K562 (cell line): ENCODE measurements around the gene ITGAD. TPM values are rescaled to one million over a fixed set of nuclear protein-coding genes. Genes with fewer than 3 reads are reported as not detected.

Experiments used
- BCOR ChIP-seq: fragments of 450-650 bp; IDR thresholded peaks from 2 replicates; pipeline ENCODE4 v1.6.1; 2016
- CBFB ChIP-seq: sonication (generic); formaldehyde crosslinking; IDR thresholded peaks from 2 replicates; pipeline ENCODE4 v1.4.0; 2020; ENCODE audit warnings: mild to moderate bottlenecking, missing genetic modification reagents
- CREBBP ChIP-seq: IDR thresholded peaks from one replicate; pipeline ENCODE4 v1.6.1; 2012; ENCODE audit warnings: low read depth, mild to moderate bottlenecking, control low read depth, inconsistent platforms, low read length
- TAF15 ChIP-seq: fragments of 200-400 bp; formaldehyde crosslinking; IDR thresholded peaks from 2 replicates; pipeline ENCODE4 v1.6.1; 2017; ENCODE audit warnings: mild to moderate bottlenecking, low read depth, low read length, moderate library complexity
- YY1 ChIP-seq, 3 experiments: IDR thresholded peaks; 2 replicates each; pipeline ENCODE4 v1.6.1; 2011; ENCODE audit warnings: low read length in 2 of 3, mild to moderate bottlenecking in 2 of 3, moderate library complexity in 2 of 3, borderline replicate concordance in 1 of 3, control low read depth in 1 of 3, low read depth in 1 of 3; ENCODE audit not compliant: insufficient read depth in 3 of 3, insufficient replicate concordance in 2 of 3, control insufficient read depth in 1 of 3, insufficient read length in 1 of 3; ENCODE audit errors: extremely low read depth in 1 of 3
- ZC3H8 ChIP-seq: fragments of 450-650 bp; IDR thresholded peaks from 2 replicates; pipeline ENCODE4 v1.6.1; 2017
- polyA plus RNA-seq, 8 experiments: library from polyadenylated mRNA; depleted of rRNA in 4 of 8; stranded (reverse) in 5 of 8; unstranded in 3 of 8; fragments of >200 nt; fragmentation: Nextera tagmentation in 2 of 8; fragmentation: Illumina TruSeq in 1 of 8; extraction: Ambion mirVana in 2 of 8; extraction: Trizol in 1 of 8; gene quantifications; 2 replicates each; pipeline versions ENCODE4 v1.2.1 to v1.2.3, GENCODE V29; 2011 to 2014; ENCODE audit warnings: inconsistent platforms in 1 of 8, missing spikeins in 1 of 8
- total RNA-seq, 7 experiments: library from RNA; depleted of rRNA in 6 of 7; stranded (reverse); fragments of >200 nt in 6 of 7; fragmentation: Illumina TruSeq in 2 of 7; extraction: Trizol in 2 of 7; gene quantifications; 2 replicates each; pipeline versions ENCODE4 v1.2.1 to v1.2.3, GENCODE V29; 2011 to 2021; ENCODE audit warnings: low replicate concordance in 1 of 7
- TF ChIP-seq, protein P1 (sequence below): sonication (generic); formaldehyde crosslinking; IDR thresholded peaks from 2 replicates; pipeline ENCODE4 v1.8.0; 2022; ENCODE audit warnings: mild to moderate bottlenecking, missing genetic modification reagents
- TF ChIP-seq, protein P2 (sequence below), 3 experiments: fragments of 200-800 bp in 1 of 3; fragments of 250-450 bp in 1 of 3; fragments of 450-650 bp in 1 of 3; sonication (Bioruptor Pico) in 1 of 3; sonication (Bioruptor generic) in 1 of 3; formaldehyde crosslinking in 1 of 3; IDR thresholded peaks; 2 replicates each; pipeline versions ENCODE4 v1.6.1 to v1.8.0; 2016 to 2022; ENCODE audit warnings: mild to moderate bottlenecking in 2 of 3, missing genetic modification characterization in 2 of 3, missing compliant biosample characterization in 1 of 3, moderate library complexity in 1 of 3
- TF ChIP-seq, protein P3 (sequence below), 2 experiments: fragments of 200-800 bp in 1 of 2; sonication (Bioruptor generic) in 1 of 2; sonication (generic) in 1 of 2; formaldehyde crosslinking in 1 of 2; IDR thresholded peaks in 1 of 2; conservative IDR thresholded peaks in 1 of 2; 2 replicates each; pipeline versions ENCODE4 v1.5.0 to v1.6.1; 2016 to 2020; ENCODE audit warnings: missing compliant biosample characterization in 1 of 2, missing genetic modification characterization in 1 of 2, missing genetic modification reagents in 1 of 2
- TF ChIP-seq, protein P4 (sequence below), 3 experiments: IDR thresholded peaks in 2 of 3; conservative IDR thresholded peaks in 1 of 3; 2 replicates each; pipeline ENCODE4 v1.5.1; 2011 to 2012; ENCODE audit warnings: low read length in 3 of 3, mild to moderate bottlenecking in 3 of 3, control low read depth in 2 of 3, improper control_type of control experiment in 1 of 3, inconsistent platforms in 1 of 3, low read depth in 1 of 3, mixed read lengths in 1 of 3, moderate library complexity in 1 of 3; ENCODE audit not compliant: insufficient read depth in 2 of 3
- TF ChIP-seq, protein P5 (sequence below): fragments of 450-650 bp; formaldehyde crosslinking; IDR thresholded peaks from 2 replicates; pipeline ENCODE4 v1.4.0; 2020; ENCODE audit warnings: mild to moderate bottlenecking, moderate library complexity
- TF ChIP-seq, protein P6 (sequence below): fragments of 200-800 bp; sonication (Bioruptor generic); IDR thresholded peaks from 2 replicates; pipeline ENCODE4 v1.6.1; 2017; ENCODE audit warnings: missing genetic modification characterization, missing compliant biosample characterization

ITGAD gene
- total and polyA plus RNA-seq, 9 of the 15 experiments (the other 6 are each of a cell fraction or from before 2014, with no cell fraction given) = not detected

DNA sequence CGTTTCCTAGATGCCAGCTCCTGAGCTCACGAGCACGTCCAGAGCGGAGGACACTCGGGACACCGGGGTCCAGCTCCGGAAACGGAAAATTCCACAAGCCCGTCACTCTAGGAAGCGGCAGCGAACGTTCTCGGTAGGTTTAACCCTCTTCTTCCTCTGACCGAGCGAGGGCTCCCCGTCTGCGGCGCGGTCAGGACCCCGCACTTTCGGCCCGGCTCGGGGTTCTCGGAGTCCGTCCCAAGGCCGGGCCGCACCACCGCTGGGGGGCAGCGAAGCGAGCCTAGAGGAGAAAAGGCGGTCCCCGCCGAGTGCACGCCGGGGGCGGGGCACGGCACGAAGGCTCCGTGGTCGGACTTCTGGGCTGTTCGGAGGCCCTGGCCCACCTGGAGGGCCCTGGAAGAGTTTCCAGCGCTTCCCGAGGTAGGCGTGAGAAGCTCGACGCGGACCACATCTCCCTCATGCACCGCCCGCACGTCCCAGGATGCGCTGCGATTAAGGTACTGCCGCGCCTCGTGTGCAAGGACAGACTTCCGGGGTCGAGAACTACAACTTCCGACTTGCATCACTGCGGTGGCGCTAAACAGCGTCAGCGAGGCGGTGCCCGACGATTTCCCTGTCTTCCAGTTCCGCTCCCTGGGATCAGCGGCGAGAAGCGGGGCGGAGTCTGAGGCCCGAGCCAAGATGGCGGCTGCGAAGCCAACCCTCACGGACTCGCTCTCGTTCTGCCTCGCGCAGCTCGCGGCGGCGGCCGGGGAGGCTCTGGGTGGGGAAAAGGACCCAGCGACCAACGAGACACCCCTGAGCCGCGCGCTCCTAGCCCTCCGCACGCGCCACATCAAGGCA, 65.9 kb downstream of the ITGAD start, which contains the start of gene ARMC5 (continued):
- TF ChIP-seq TAF15 = no peak
- TF ChIP-seq YY1 (IDR thresholded peaks at IDR 0.05; ENCODE audit: borderline replicate concordance in 1 of 3, control insufficient read depth in 1 of 3, extremely low read depth in 1 of 3, insufficient read depth in 3 of 3, insufficient read length in 1 of 3, insufficient replicate concordance in 2 of 3, low read depth in 1 of 3, low read length in 2 of 3) = peak; percentile 93 to 97 (median 96)
- TF ChIP-seq, protein P1, sequence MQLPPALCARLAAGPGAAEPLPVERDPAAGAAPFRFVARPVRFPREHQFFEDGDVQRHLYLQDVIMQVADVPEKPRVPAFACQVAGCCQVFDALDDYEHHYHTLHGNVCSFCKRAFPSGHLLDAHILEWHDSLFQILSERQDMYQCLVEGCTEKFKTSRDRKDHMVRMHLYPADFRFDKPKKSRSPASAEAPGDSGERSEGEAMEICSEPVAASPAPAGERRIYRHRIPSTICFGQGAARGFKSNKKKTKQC = 0 out of 2 replicates have a peak, but pooled peaks have one; percentile 20
- TF ChIP-seq, protein P2, sequence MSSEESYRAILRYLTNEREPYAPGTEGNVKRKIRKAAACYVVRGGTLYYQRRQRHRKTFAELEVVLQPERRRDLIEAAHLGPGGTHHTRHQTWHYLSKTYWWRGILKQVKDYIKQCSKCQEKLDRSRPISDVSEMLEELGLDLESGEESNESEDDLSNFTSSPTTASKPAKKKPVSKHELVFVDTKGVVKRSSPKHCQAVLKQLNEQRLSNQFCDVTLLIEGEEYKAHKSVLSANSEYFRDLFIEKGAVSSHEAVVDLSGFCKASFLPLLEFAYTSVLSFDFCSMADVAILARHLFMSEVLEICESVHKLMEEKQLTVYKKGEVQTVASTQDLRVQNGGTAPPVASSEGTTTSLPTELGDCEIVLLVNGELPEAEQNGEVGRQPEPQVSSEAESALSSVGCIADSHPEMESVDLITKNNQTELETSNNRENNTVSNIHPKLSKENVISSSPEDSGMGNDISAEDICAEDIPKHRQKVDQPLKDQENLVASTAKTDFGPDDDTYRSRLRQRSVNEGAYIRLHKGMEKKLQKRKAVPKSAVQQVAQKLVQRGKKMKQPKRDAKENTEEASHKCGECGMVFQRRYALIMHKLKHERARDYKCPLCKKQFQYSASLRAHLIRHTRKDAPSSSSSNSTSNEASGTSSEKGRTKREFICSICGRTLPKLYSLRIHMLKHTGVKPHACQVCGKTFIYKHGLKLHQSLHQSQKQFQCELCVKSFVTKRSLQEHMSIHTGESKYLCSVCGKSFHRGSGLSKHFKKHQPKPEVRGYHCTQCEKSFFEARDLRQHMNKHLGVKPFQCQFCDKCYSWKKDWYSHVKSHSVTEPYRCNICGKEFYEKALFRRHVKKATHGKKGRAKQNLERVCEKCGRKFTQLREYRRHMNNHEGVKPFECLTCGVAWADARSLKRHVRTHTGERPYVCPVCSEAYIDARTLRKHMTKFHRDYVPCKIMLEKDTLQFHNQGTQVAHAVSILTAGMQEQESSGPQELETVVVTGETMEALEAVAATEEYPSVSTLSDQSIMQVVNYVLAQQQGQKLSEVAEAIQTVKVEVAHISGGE (CRISPR knock-in tag; IDR thresholded peaks at IDR 0.05) = peak in 1 of 3 experiments; percentile 83; a peak in 2 of 6 replicates
- 0 out of 2 replicates have a peak, but pooled peaks have one; percentile 85 for TF ChIP-seq CBFB (CRISPR knock-in tag)
- TF ChIP-seq, protein P3, sequence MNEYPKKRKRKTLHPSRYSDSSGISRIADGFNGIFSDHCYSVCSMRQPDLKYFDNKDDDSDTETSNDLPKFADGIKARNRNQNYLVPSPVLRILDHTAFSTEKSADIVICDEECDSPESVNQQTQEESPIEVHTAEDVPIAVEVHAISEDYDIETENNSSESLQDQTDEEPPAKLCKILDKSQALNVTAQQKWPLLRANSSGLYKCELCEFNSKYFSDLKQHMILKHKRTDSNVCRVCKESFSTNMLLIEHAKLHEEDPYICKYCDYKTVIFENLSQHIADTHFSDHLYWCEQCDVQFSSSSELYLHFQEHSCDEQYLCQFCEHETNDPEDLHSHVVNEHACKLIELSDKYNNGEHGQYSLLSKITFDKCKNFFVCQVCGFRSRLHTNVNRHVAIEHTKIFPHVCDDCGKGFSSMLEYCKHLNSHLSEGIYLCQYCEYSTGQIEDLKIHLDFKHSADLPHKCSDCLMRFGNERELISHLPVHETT (CRISPR knock-in tag; conservative IDR thresholded peaks at IDR 0.05 in 1 of 2, IDR thresholded peaks at IDR 0.05 in 1 of 2) = peak in 1 of 2 experiments; percentile 83; a peak in 2 of 4 replicates
- no peak for TF ChIP-seq CREBBP
- no peak for TF ChIP-seq ZC3H8
- TF ChIP-seq, protein P4, sequence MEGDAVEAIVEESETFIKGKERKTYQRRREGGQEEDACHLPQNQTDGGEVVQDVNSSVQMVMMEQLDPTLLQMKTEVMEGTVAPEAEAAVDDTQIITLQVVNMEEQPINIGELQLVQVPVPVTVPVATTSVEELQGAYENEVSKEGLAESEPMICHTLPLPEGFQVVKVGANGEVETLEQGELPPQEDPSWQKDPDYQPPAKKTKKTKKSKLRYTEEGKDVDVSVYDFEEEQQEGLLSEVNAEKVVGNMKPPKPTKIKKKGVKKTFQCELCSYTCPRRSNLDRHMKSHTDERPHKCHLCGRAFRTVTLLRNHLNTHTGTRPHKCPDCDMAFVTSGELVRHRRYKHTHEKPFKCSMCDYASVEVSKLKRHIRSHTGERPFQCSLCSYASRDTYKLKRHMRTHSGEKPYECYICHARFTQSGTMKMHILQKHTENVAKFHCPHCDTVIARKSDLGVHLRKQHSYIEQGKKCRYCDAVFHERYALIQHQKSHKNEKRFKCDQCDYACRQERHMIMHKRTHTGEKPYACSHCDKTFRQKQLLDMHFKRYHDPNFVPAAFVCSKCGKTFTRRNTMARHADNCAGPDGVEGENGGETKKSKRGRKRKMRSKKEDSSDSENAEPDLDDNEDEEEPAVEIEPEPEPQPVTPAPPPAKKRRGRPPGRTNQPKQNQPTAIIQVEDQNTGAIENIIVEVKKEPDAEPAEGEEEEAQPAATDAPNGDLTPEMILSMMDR (IDR thresholded peaks at IDR 0.05 in 2 of 3, conservative IDR thresholded peaks at IDR 0.05 in 1 of 3; ENCODE audit: insufficient read depth in 2 of 3, low read depth in 1 of 3, low read length in 3 of 3) = peak; percentile 71 to 80 (median 79)
- TF ChIP-seq, protein P5, sequence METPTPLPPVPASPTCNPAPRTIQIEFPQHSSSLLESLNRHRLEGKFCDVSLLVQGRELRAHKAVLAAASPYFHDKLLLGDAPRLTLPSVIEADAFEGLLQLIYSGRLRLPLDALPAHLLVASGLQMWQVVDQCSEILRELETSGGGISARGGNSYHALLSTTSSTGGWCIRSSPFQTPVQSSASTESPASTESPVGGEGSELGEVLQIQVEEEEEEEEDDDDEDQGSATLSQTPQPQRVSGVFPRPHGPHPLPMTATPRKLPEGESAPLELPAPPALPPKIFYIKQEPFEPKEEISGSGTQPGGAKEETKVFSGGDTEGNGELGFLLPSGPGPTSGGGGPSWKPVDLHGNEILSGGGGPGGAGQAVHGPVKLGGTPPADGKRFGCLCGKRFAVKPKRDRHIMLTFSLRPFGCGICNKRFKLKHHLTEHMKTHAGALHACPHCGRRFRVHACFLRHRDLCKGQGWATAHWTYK (CRISPR knock-in tag) = peak; percentile 74
- TF ChIP-seq, protein P6, sequence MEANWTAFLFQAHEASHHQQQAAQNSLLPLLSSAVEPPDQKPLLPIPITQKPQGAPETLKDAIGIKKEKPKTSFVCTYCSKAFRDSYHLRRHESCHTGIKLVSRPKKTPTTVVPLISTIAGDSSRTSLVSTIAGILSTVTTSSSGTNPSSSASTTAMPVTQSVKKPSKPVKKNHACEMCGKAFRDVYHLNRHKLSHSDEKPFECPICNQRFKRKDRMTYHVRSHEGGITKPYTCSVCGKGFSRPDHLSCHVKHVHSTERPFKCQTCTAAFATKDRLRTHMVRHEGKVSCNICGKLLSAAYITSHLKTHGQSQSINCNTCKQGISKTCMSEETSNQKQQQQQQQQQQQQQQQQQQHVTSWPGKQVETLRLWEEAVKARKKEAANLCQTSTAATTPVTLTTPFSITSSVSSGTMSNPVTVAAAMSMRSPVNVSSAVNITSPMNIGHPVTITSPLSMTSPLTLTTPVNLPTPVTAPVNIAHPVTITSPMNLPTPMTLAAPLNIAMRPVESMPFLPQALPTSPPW = peak; percentile 66
- TF ChIP-seq BCOR = peak; percentile 33; the same call in 1 of the 2 replicates
